ENCODE data around the gene TNIP1. TPM values are rescaled to one million over a fixed set of nuclear protein-coding genes. Genes with fewer than 3 reads are reported as not detected.

Gene TNIP1
- total and polyA plus RNA-seq, 4 donors = 81.5 to 308 (median 129) TPM

GRCh38 chr5:151121095-151121494 is 40.3 kb upstream of the TNIP1 start:
- peaks cover 18 to 69% (median 48%) of the 10 kb centered on the region in 4 donors for H3K36me3 ChIP-seq (ENCODE audit: control insufficient read depth in 4 of 4, insufficient read depth in 4 of 4, low read length in 4 of 4)
- DNase-seq (no peak), ATAC-seq (ENCODE audit: insufficient read depth, low FRiP score) (no peak)
- no peaks in the 10 kb centered on the region for H3K9me3 ChIP-seq (ENCODE audit: control insufficient read depth in 4 of 4, insufficient read depth in 3 of 4, low read length in 3 of 4)
- no peaks in the 10 kb centered on the region for H3K27me3 ChIP-seq (ENCODE audit: control insufficient read depth in 3 of 3, insufficient read depth in 3 of 3, low read length in 2 of 3)
- H3K27ac ChIP-seq (ENCODE audit: low read depth in 1 of 2, low read length in 1 of 2) = no peak overlapping the region
- H3K4me1 ChIP-seq (ENCODE audit: control insufficient read depth in 5 of 5, insufficient read depth in 5 of 5, low read length in 5 of 5) = peaks cover 0 to 26% (median 3%) of the 10 kb centered on the region in 5 donors
- WGBS, 2 donors = 97 to 100% methylated on average over 2 of the region's 2 CpGs
- TF ChIP-seq CTCF (IDR thresholded peaks at IDR 0.05; ENCODE audit: control extremely low read depth, extremely low read depth) = no peak
- H3K9ac ChIP-seq (ENCODE audit: insufficient read depth in 1 of 2, low read length in 2 of 2) = no peak overlapping the region
- H3K4me3 ChIP-seq = no peak overlapping the region

- H3K27ac ChIP-seq (ENCODE audit: low read depth in 1 of 2, low read length in 1 of 2) = peak overlapping the region in 1 of 2 donors; percentile 8
- no peak overlapping the region for H3K9ac ChIP-seq (ENCODE audit: insufficient read depth in 1 of 2, low read length in 2 of 2)
- H3K27me3 ChIP-seq (ENCODE audit: control insufficient read depth in 3 of 3, insufficient read depth in 3 of 3, low read length in 2 of 3) = no peaks in the 10 kb centered on the region
- ATAC-seq (ENCODE audit: insufficient read depth, low FRiP score) (no peak), DNase-seq (no peak)
- peaks cover 0 to 26% (median 3%) of the 10 kb centered on the region in 5 donors for H3K4me1 ChIP-seq (ENCODE audit: control insufficient read depth in 5 of 5, insufficient read depth in 5 of 5, low read length in 5 of 5)
- no peaks in the 10 kb centered on the region for H3K9me3 ChIP-seq (ENCODE audit: control insufficient read depth in 4 of 4, insufficient read depth in 3 of 4, low read length in 3 of 4)
- peaks cover 20 to 59% (median 47%) of the 10 kb centered on the region in 4 donors for H3K36me3 ChIP-seq (ENCODE audit: control insufficient read depth in 4 of 4, insufficient read depth in 4 of 4, low read length in 4 of 4)
- 85 to 92% methylated on average over 7 of the region's 7 CpGs for WGBS, 2 donors
- no peak overlapping the region for H3K4me3 ChIP-seq
- no peak for TF ChIP-seq CTCF (IDR thresholded peaks at IDR 0.05; ENCODE audit: control extremely low read depth, extremely low read depth)
Observed at GRCh38 chr5:151118913-151119575, 38.2 kb upstream of the TNIP1 start.

- no peak overlapping the region for H3K9ac ChIP-seq (ENCODE audit: insufficient read depth in 1 of 2, low read length in 2 of 2)
- peak; percentile 97 for TF ChIP-seq CTCF (IDR thresholded peaks at IDR 0.05; ENCODE audit: control extremely low read depth, extremely low read depth)
- H3K4me1 ChIP-seq (ENCODE audit: control insufficient read depth in 5 of 5, insufficient read depth in 5 of 5, low read length in 5 of 5) = peaks cover 0 to 9% (median 0%) of the 10 kb centered on the region in 5 donors
- H3K4me3 ChIP-seq = no peak overlapping the region
- 3 to 9% methylated on average over 7 of the region's 7 CpGs for WGBS, 2 donors
- H3K9me3 ChIP-seq (ENCODE audit: control insufficient read depth in 4 of 4, insufficient read depth in 3 of 4, low read length in 3 of 4) = no peaks in the 10 kb centered on the region
- peak; percentile 73 to 76 (median 74) for DNase-seq
- ATAC-seq (ENCODE audit: insufficient read depth, low FRiP score) = peak; percentile 81
- H3K36me3 ChIP-seq (ENCODE audit: control insufficient read depth in 4 of 4, insufficient read depth in 4 of 4, low read length in 4 of 4) = peaks cover 14 to 47% (median 28%) of the 10 kb centered on the region in 4 donors
- no peak overlapping the region for H3K27ac ChIP-seq (ENCODE audit: low read depth in 1 of 2, low read length in 1 of 2)
- no peaks in the 10 kb centered on the region for H3K27me3 ChIP-seq (ENCODE audit: control insufficient read depth in 3 of 3, insufficient read depth in 3 of 3, low read length in 2 of 3)
Observed at GRCh38 chr5:151115272-151115905, 34.6 kb upstream of the TNIP1 start.
